Omental fat pad (tissue), 4 donors: ENCODE data around the gene NFKBIZ. TPM values are rescaled to one million over a fixed set of nuclear protein-coding genes. Genes with fewer than 3 reads are reported as not detected.

Experiments used
- ATAC-seq: fragments of 150-250 bp; one replicate; pipeline ENCODE4 v1.9.1; 2016; ENCODE audit warnings: mild to moderate bottlenecking, moderate library complexity; ENCODE audit not compliant: low FRiP score
- DNase-seq: peaks from one replicate; pipeline ENCODE4 v3.0.0-alpha.2; 2019; ENCODE audit warnings: low spot score
- total RNA-seq, 4 donors: library from RNA; depleted of rRNA; stranded (reverse); fragments of >200 nt; gene quantifications; one replicate each; pipeline ENCODE4 v1.1.0, GENCODE V29; 2016
- TF ChIP-seq, protein P1 (sequence below), 3 donors: fragments of 450-650 bp; IDR thresholded peaks; one replicate each; pipeline ENCODE4 v1.5.1; 2016 to 2017; ENCODE audit warnings: antibody characterized with exemption in 3 of 3, mild to moderate bottlenecking in 3 of 3, moderate library complexity in 2 of 3

Gene NFKBIZ
- total RNA-seq, 4 donors from 2014 or later: 78.2 to 296 (median 108) TPM

DNA sequence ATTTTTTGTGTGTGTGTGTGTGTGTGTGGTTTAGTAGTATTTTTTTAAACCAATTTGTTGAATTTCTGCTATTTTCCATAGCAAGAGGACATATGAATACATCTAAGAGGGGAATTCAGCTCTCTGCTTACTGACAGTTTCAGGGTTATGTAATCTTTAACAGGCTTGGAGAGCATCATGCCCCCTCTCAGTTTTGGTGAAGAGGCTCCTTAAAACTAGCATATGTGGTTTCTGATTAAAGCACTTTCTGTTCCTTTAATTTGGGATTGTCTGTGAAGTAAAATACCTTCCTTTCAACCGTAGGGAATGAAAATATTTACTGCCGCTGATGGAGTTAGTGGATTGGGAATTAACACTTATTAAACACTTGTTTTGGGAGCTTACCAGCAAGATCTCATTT lies 19.4 kb upstream of the NFKBIZ start:
- DNase-seq (no peak), ATAC-seq (no peak)
- TF ChIP-seq, protein P1, sequence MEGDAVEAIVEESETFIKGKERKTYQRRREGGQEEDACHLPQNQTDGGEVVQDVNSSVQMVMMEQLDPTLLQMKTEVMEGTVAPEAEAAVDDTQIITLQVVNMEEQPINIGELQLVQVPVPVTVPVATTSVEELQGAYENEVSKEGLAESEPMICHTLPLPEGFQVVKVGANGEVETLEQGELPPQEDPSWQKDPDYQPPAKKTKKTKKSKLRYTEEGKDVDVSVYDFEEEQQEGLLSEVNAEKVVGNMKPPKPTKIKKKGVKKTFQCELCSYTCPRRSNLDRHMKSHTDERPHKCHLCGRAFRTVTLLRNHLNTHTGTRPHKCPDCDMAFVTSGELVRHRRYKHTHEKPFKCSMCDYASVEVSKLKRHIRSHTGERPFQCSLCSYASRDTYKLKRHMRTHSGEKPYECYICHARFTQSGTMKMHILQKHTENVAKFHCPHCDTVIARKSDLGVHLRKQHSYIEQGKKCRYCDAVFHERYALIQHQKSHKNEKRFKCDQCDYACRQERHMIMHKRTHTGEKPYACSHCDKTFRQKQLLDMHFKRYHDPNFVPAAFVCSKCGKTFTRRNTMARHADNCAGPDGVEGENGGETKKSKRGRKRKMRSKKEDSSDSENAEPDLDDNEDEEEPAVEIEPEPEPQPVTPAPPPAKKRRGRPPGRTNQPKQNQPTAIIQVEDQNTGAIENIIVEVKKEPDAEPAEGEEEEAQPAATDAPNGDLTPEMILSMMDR (IDR thresholded peaks at IDR 0.05): no peak

- no peak for ATAC-seq
Observed at GRCh38 chr3:101833446-101833974, 15.8 kb upstream of the NFKBIZ start.

DNA sequence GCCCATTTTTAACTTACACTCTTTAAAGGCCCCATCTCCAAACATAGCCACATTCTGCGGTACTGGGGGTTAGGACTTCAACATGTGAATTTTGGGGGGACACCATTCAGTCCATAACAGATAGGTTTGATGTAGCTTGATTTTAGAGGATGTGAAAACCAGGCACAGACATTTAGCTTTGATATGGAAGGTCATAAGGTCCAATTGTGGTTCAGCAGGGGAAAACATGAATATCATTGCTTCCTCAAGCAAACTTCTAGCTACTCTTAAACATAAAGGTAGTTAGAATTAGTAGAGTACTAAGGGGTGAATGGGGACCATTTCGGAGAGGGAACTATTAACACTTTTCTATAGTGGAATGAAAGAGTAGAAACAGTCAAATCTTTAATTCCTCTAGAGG lies 13.6 kb upstream of the NFKBIZ start:
- ATAC-seq: no peak
- TF ChIP-seq, protein P1 (IDR thresholded peaks at IDR 0.05): no peak
- no peak for DNase-seq

More at GRCh38 chr3:101833446-101833974, 15.8 kb upstream of the NFKBIZ start:
- TF ChIP-seq, protein P1 (IDR thresholded peaks at IDR 0.05): no peak
- no peak for DNase-seq

- DNase-seq (no peak), ATAC-seq (no peak)
- TF ChIP-seq, protein P1 (IDR thresholded peaks at IDR 0.05): no peak
Observed at GRCh38 chr3:101836160-101836559, 13.2 kb upstream of the NFKBIZ start.

DNA sequence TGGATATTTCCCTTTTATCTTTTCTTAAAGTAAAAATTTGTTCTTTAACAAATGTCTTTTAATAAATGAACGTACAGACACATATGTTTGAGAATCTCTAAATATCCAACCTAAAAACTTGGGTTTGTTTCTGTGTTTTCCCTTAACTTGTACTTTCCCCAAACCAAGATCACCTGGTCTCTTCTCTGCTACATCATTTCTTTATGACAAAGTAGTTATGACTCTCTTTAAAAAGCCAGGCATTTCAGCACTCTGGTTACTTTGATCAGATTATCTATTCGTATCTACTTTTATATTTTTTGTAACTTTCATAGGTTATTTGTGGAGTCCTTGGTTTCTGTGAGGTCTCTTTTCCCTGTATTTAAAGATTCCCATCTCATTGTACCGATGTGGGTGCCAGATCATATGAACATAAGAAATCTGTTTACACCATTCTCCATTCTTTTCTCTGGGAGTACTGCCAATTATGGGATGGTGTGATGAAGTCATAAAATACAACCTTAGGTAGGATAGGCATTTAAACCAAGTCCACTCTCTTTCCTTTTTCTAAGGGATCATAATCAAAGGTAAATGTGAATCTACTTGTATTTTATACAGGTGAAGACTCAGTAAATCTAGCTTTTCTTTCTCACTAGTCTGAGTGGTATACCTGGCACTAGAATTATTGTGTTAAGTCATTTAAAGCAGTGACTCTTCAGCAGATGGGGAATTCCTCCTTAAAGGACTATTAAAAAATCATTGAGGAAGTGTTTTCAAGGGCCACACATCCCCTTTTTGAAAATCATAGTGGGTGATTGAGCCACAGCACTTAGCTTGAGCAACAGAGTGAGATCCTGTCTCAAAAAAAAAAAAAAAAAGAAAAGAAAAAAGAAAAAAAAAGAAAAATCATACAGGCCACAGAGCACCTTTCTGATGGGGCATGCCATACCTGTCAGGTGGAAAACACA lies 12.4 kb upstream of the NFKBIZ start:
- no peak for DNase-seq
- TF ChIP-seq, protein P1 (IDR thresholded peaks at IDR 0.05): no peak
- ATAC-seq: no peak

DNA sequence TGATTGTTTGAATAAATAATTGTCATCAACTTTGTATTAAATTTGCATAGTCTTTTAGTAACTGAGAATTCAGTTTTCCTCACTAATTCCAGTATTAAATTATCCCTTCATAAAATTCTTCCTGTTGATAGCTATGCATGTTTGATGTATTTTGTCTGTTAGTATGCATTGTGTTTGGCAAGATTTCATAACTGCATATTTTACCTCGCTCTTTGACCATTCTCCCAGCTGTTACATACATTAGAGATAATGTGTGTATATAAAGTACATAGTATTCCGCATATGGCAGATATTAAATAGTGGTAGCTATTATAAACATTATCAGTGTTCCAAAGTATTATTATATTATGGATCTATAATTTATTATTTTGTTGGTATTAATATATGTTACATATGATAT lies 10.6 kb upstream of the NFKBIZ start:
- ATAC-seq (no peak), DNase-seq (no peak)
- TF ChIP-seq, protein P1 (IDR thresholded peaks at IDR 0.05): no peak
